Right renal pelvis (tissue), 4 donors: ENCODE data around the gene PTPRD. TPM values are rescaled to one million over a fixed set of nuclear protein-coding genes. Genes with fewer than 3 reads are reported as not detected.
"Not testable (repeated sequence)": the region's sequence is repeated elsewhere in the genome, so short reads cannot be mapped to it uniquely, and the experiment has no call there.

ENCODE experiments used
- DNase-seq, 4 donors: peaks; one replicate each; pipeline ENCODE4 v3.0.0-alpha.2; 2013; ENCODE audit warnings: low read depth in 4 of 4, low spot score in 3 of 4, missing footprints in 1 of 4
- polyA plus RNA-seq, 4 donors: library from polyadenylated mRNA; unstranded; fragments of 120-200 nt; gene quantifications; one replicate each; pipeline ENCODE4 v1.2.1, GENCODE V29; 2013; ENCODE audit not compliant: insufficient read length in 4 of 4

Gene PTPRD
- polyA plus RNA-seq, 4 donors, result 105 to 119 (median 108) TPM

- no peak for DNase-seq
Observed at GRCh38 chr9:9556865-9557803, 1055.7 kb downstream of the PTPRD start.

- no peak for DNase-seq
Observed at GRCh38 chr9:9552665-9553064, 1060.1 kb downstream of the PTPRD start.

GRCh38 chr9:9538766-9539165 is 1074.0 kb downstream of the PTPRD start:
- DNase-seq, result no peak

GRCh38 chr9:9538356-9538755 is 1074.4 kb downstream of the PTPRD start:
- no peak for DNase-seq

GRCh38 chr9:9536523-9536922 is 1076.3 kb downstream of the PTPRD start:
- DNase-seq, result no peak

- peak in 2 of 4 donors; percentile 13 to 18 for DNase-seq
Observed at GRCh38 chr9:9523476-9524139, 1089.2 kb downstream of the PTPRD start.

GRCh38 chr9:9522406-9522805 is 1090.4 kb downstream of the PTPRD start:
- no peak for DNase-seq

- no peak for DNase-seq
Observed at GRCh38 chr9:9521033-9521779, 1091.6 kb downstream of the PTPRD start.

- DNase-seq, result no peak
Observed at GRCh38 chr9:9504869-9505268, 1107.9 kb downstream of the PTPRD start.

GRCh38 chr9:9499546-9499945 is 1113.3 kb downstream of the PTPRD start:
- DNase-seq, result no peak

GRCh38 chr9:9498846-9499245 is 1114.0 kb downstream of the PTPRD start:
- DNase-seq, result no peak

- DNase-seq, result no peak
Observed at GRCh38 chr9:9498128-9498527, 1114.7 kb downstream of the PTPRD start.

GRCh38 chr9:9494336-9494735 is 1118.5 kb downstream of the PTPRD start:
- no peak for DNase-seq

- DNase-seq, result no peak
Observed at GRCh38 chr9:9492506-9492905, 1120.3 kb downstream of the PTPRD start.

- no peak for DNase-seq
Observed at GRCh38 chr9:9489183-9489582, 1123.6 kb downstream of the PTPRD start.

- no peak for DNase-seq
Observed at GRCh38 chr9:9483175-9483574, 1129.6 kb downstream of the PTPRD start.

GRCh38 chr9:9478741-9479140 is 1134.1 kb downstream of the PTPRD start:
- DNase-seq, result no peak

GRCh38 chr9:9469271-9469670 is 1143.5 kb downstream of the PTPRD start:
- DNase-seq, result no peak

GRCh38 chr9:9441874-9442273 is 1170.9 kb downstream of the PTPRD start:
- DNase-seq, result not testable (repeated sequence)

- no peak for DNase-seq
Observed at GRCh38 chr9:9437641-9438040, 1175.2 kb downstream of the PTPRD start.

GRCh38 chr9:9426454-9426853 is 1186.3 kb downstream of the PTPRD start:
- not testable (repeated sequence) for DNase-seq
